Calu3 (cell line): Measurements from ENCODE around the gene PCED1B. TPM values are rescaled to one million over a fixed set of nuclear protein-coding genes. Genes with fewer than 3 reads are reported as not detected.
"Not testable (repeated sequence)": the region's sequence is repeated elsewhere in the genome, so short reads cannot be mapped to it uniquely, and the experiment has no call there.

Experiments used
- BruUV-seq: library from RNA; stranded (reverse); fragments of 400-500 nt; replicated peaks from 2 replicates; lab custom pipeline; 2021; lab: Mats Ljungman, UMichigan
- CTCF ChIA-PET: fragments of 300-600 bp; sonication (Branson Sonifier 250); formaldehyde crosslinking; loops from one replicate; lab custom pipeline; 2022; ENCODE audit warnings: antibody characterized with exemption; lab: Charles Lee
- DNase-seq: peaks from one replicate; pipeline ENCODE4 v3.0.0; 2022
- H3K27ac Mint-ChIP-seq: one replicate; pipeline ENCODE4 v1.8.0; 2022; ENCODE audit warnings: mixed read lengths; ENCODE audit not compliant: unreplicated experiment
- H3K27me3 Mint-ChIP-seq: one replicate; pipeline ENCODE4 v1.8.0; 2022; ENCODE audit warnings: mixed read lengths; ENCODE audit not compliant: unreplicated experiment
- H3K36me3 Mint-ChIP-seq: one replicate; pipeline ENCODE4 v1.8.0; 2022; ENCODE audit warnings: mild to moderate bottlenecking, moderate library complexity, mixed read lengths; ENCODE audit not compliant: insufficient read depth, unreplicated experiment
- H3K4me1 Mint-ChIP-seq: one replicate; pipeline ENCODE4 v1.8.0; 2022; ENCODE audit warnings: mild to moderate bottlenecking, low read depth, mixed read lengths; ENCODE audit not compliant: unreplicated experiment
- H3K4me3 Mint-ChIP-seq: one replicate; pipeline ENCODE4 v1.8.0; 2022; ENCODE audit warnings: mild to moderate bottlenecking, low read depth, moderate library complexity, mixed read lengths; ENCODE audit not compliant: unreplicated experiment
- H3K9me3 Mint-ChIP-seq: one replicate; pipeline ENCODE4 v1.8.0; 2022; ENCODE audit warnings: low read depth, mixed read lengths; ENCODE audit not compliant: unreplicated experiment
- CTCF ChIP-seq: fragments of 200-600 bp; IDR thresholded peaks from one replicate; pipeline ENCODE4 v1.8.0; 2022; ENCODE audit warnings: antibody characterized with exemption; ENCODE audit not compliant: unreplicated experiment
- intact Hi-C: fragments of 100-400 bp; cut with micrococcal nuclease; formaldehyde crosslinking; loops from one replicate; pipeline ENCODE4 v1.10.0; 2022; ENCODE audit not compliant: unreplicated experiment
- total RNA-seq: library from RNA; stranded (reverse); gene quantifications from 2 replicates; pipeline ENCODE4 v1.2.3, GENCODE V29; 2022

PCED1B gene
- total RNA-seq, 1 experiment from 2014 or later = 4.1 TPM

GRCh38 chr12:47052274-47052673, 27.1 kb upstream of the PCED1B start:
- CTCF ChIA-PET = no interaction called here
- Mint-ChIP-seq H3K4me3 (no peak overlapping the region), H3K9me3 (peaks cover 16% of the 10 kb centered on the region), H3K4me1 (peaks cover 9% of the 10 kb centered on the region), H3K27ac (no peak overlapping the region), H3K27me3 (no peaks in the 10 kb centered on the region), H3K36me3 (no peaks in the 10 kb centered on the region)
- intact Hi-C loops = no loop called here
- no TSS peak for BruUV-seq
- DNase-seq = no peak
- no peak for TF ChIP-seq CTCF

GRCh38 chr12:47053961-47054360, 25.5 kb upstream of the PCED1B start:
- intact Hi-C loops = no loop called here
- no peak for DNase-seq
- Mint-ChIP-seq H3K9me3 (peaks cover 17% of the 10 kb centered on the region), H3K27ac (no peak overlapping the region), H3K4me1 (no peaks in the 10 kb centered on the region), H3K4me3 (no peak overlapping the region), H3K36me3 (no peaks in the 10 kb centered on the region), H3K27me3 (no peaks in the 10 kb centered on the region)
- BruUV-seq = no TSS peak
- TF ChIP-seq CTCF = no peak
- CTCF ChIA-PET = no interaction called here

GRCh38 chr12:47054659-47055058, 24.8 kb upstream of the PCED1B start:
- intact Hi-C loops = no loop called here
- no peak overlapping the region for H3K27ac Mint-ChIP-seq
- BruUV-seq = no TSS peak
- H3K9me3 Mint-ChIP-seq = peaks cover 19% of the 10 kb centered on the region
- no peak overlapping the region for H3K4me3 Mint-ChIP-seq
- no peak for DNase-seq
- H3K36me3 Mint-ChIP-seq = no peaks in the 10 kb centered on the region
- TF ChIP-seq CTCF = no peak
- no peaks in the 10 kb centered on the region for H3K4me1 Mint-ChIP-seq
- H3K27me3 Mint-ChIP-seq = no peaks in the 10 kb centered on the region
- CTCF ChIA-PET = interaction anchor here (1.2 kb wide), 1 partner anchor 130 kb away, joined by 3 read pairs; no protein-coding TSS in a partner anchor

GRCh38 chr12:47055856-47056255, 23.6 kb upstream of the PCED1B start:
- H3K27me3 Mint-ChIP-seq, BruUV-seq, H3K4me3 Mint-ChIP-seq, CTCF ChIA-PET, DNase-seq, intact Hi-C loops, H3K36me3 Mint-ChIP-seq, H3K4me1 Mint-ChIP-seq, H3K27ac Mint-ChIP-seq: not testable (repeated sequence)
- peaks cover 18% of the 10 kb centered on the region for H3K9me3 Mint-ChIP-seq

- intact Hi-C loops, H3K27ac Mint-ChIP-seq, CTCF ChIA-PET, BruUV-seq, H3K27me3 Mint-ChIP-seq, H3K4me1 Mint-ChIP-seq, H3K36me3 Mint-ChIP-seq, DNase-seq, H3K4me3 Mint-ChIP-seq: not testable (repeated sequence)
- peaks cover 11% of the 10 kb centered on the region for H3K9me3 Mint-ChIP-seq
These were observed 22.5 kb upstream of the PCED1B start for GRCh38 chr12:47056944-47057343.

- H3K4me1 Mint-ChIP-seq, DNase-seq, H3K36me3 Mint-ChIP-seq, intact Hi-C loops, H3K4me3 Mint-ChIP-seq, H3K27me3 Mint-ChIP-seq, CTCF ChIA-PET, BruUV-seq, H3K27ac Mint-ChIP-seq: not testable (repeated sequence)
- H3K9me3 Mint-ChIP-seq = peaks cover 10% of the 10 kb centered on the region
These were observed 20.8 kb upstream of the PCED1B start for GRCh38 chr12:47058640-47059039.
